GM18907 (cell line): ENCODE data around the gene NCOA3.

Experiments used
- ATAC-seq: cut with Tn5 transposase; IDR thresholded peaks from one replicate; pipeline ENCODE4 v1.9.1; 2021; ENCODE audit warnings: mild to moderate bottlenecking, moderate library complexity; ENCODE audit not compliant: unreplicated experiment

The NCOA3 gene

DNA sequence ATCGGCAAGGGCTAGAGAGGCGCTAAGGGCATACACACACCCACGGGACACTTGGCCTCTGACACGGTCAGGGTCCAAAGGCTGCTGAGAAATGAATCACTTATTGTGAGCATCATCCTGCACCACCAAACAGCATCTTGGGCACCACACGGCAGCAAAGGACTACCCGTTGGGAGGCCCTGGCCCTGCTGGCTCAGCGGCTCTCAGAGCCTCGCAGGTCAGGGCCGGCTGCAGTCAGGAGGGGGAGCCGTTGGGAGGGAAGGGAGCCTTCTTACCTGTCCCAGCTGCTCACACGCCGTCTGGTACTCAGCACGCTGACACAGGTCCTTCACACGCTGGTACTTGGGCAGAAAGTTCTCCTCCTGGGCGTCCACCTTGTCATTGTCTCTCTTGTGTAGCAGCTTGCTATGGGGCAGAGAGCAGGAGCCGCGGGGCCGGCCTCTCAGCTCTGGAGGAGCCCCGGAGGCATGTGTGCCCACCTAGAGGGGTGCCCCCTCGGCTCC, 174.6 kb downstream of the NCOA3 start:
- ATAC-seq: no peak

DNA sequence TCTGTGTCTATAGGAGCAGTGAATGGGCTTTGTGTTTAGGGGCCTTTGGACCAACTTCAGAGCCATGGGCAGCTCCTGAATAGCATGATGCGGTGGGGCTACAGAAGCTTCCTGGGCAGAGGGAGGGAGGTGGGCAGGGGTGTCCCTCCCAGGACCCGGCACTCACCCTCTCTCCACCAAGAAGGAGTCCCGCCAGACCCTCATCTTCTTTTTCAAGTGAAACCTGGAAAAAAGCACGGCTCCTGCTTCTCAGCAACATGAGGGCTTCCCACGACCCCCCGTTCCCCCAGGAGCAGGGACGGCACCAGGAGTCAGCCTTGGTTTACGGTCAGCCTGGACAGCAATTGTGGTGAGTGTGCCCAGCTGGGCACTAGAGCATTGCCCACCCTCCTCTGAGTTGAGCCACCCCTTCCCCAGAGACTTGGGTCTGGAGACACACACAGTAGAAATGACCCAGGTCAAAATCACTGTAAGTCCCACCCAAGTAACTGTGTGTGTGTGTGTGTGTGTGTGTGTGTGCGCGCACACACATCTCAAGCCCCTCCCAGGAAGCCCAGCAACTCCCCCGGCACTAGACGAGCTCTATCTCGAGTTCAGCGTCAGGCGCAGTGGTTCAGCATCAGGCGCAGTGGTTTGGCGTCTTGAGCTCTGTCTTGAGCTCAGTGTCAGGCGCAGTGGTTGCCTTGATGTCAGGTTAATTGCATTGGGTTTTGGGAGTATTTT, 175.4 kb downstream of the NCOA3 start:
- ATAC-seq: no peak

GRCh38 chr20:47677635-47678453, 176.2 kb downstream of the NCOA3 start:
- no peak for ATAC-seq

GRCh38 chr20:47678536-47678935, 176.8 kb downstream of the NCOA3 start:
- no peak for ATAC-seq

GRCh38 chr20:47679462-47679861, 177.8 kb downstream of the NCOA3 start:
- no peak for ATAC-seq

GRCh38 chr20:47680804-47681529, 179.3 kb downstream of the NCOA3 start:
- no peak for ATAC-seq

- no peak for ATAC-seq
Measured at GRCh38 chr20:47682028-47682783, 180.5 kb downstream of the NCOA3 start.

DNA sequence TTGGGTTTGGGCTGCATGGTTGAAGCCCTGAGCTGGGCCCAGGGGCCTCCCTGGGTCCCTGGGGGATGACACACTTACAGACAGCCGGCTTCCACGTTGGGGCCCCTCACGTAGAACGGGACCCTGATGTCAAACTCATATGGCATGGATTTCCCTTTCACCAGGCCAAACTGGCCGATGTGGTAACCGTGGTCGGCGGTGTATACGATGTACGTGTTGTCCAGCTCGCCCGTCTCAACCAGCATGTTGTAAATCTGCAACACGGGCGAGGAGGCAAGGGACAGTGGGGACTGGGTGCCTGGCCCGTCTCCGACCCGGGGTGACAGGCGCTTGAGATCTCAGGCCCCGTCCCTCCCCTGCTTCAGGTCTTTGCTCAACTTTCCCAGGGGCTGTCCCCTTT, 181.2 kb downstream of the NCOA3 start:
- no peak for ATAC-seq

- no peak for ATAC-seq
Measured at GRCh38 chr20:47684306-47685080, 182.8 kb downstream of the NCOA3 start.

DNA sequence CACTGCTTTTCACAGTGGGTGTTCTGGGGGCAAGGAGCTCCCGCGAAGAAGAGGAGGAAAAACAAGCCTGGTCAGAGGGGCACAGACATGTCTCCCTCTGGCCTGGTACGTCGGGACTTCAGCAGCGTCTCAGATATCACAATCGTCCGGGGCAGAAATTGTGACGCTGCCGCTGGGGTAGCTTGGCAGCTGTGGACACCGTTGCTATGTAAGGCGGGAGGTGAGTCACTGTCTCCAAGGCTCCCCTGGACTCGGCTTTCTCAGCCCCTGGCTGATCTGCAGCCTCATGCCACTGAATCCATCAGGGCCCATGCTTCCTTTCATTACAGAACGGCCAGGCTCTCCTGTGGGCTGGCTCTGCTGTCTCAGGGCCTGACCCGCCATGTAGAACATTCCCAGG, 184.9 kb downstream of the NCOA3 start:
- ATAC-seq: no peak

DNA sequence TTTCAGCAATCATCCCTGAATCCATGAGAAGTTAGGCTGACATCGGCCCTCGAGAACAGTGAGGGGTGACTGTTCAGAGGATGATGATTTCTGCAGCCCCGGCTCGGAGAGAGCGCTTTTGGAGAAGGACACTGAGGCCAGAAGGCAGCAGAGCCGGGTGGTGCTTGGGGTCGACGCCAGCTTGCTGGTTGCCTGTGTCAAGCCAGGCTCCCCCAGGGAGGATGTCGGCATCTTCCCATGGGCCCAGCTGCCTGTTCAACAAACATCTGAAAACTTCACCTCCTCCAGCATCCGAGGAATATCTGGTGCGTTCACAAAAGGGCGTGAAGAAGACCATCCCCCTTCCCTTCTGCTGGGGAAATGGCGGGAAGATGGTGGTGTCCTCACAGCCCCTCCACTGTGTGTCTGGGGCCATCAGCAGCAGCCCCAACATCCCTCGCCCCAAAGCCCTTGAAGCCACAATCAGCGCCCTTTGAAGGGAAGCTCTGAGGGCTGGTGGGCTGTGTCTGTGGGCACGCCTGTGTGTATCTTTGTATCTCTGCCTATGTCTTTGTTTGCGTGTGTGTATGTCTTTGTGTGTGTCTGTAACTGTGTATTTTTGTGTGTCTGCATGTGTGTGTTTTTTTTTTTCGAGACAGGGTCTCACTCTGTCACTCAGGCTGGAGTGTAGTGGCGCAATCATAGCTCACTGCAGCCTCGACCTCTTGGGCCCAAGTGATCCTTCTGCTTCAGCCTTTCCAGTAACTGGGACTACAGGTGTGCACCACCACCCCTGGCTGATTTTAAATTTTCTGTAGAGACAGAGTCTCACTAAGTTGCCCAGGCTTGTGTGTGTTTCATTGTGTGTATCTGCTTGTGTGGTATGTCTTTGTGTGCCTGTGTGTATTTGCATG, 185.7 kb downstream of the NCOA3 start:
- ATAC-seq: no peak

- ATAC-seq: no peak
Measured at GRCh38 chr20:47688385-47689381, 187.0 kb downstream of the NCOA3 start.

- ATAC-seq: no peak
Measured at GRCh38 chr20:47689731-47690130, 188.0 kb downstream of the NCOA3 start.

GRCh38 chr20:47691625-47692024, 189.9 kb downstream of the NCOA3 start:
- ATAC-seq: no peak

DNA sequence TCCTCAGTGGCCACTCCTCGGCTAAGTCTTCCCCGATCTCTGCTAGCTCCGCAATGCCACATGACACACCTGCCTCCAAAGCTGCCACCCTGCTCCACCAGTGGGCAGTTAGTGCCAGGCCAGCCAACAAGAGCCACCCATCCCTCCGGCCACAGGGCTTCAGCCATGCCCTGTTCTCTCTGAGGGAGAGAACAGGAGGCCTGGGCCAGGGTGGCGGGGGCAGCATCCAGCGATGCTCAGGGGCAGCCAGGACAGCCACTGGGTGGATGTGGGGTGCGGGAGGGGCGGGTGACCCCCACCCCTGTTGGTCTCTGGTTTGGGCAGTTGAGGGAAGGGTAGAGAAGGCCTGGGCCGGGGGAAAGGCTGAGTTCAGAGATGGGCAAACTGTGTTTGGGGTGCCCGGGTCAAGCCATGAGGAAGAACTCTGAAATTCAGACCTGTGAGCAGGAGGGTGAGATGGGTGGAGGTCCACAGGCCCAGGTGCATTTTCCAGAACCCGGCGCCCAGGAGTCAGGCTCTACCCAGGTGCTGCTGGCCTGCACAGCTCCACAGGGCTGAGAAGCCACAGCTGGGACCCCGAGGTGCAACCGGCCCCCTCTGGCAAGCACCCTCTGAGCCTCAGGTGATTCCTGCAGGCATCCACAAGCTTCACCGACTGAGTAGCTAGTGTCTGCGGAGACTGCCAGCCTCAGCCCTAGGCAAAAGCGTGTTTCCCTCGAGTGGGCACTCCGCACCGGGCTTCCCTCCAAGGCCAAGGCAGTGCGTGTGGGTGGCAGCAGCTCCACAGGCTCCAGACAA, 192.5 kb downstream of the NCOA3 start:
- no peak for ATAC-seq

DNA sequence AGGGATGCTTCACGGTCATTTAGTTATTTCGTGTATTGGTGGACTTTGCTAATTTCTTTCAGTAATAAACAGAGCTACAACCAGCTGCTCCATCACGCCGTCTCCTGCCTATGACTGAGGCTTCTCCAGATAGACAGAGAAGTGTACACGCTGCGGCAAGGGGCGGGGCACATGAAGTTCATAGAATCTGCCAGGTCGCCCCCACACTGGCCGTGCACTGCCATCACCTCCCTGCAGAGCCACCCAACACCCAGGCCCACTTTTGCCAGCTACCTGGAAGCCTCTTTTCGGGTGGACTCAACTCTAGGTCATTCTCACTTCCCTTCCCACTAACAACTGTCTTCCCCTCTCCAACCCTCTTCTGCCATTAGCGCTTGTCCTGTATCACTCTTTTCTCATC, 195.2 kb downstream of the NCOA3 start:
- ATAC-seq: no peak

DNA sequence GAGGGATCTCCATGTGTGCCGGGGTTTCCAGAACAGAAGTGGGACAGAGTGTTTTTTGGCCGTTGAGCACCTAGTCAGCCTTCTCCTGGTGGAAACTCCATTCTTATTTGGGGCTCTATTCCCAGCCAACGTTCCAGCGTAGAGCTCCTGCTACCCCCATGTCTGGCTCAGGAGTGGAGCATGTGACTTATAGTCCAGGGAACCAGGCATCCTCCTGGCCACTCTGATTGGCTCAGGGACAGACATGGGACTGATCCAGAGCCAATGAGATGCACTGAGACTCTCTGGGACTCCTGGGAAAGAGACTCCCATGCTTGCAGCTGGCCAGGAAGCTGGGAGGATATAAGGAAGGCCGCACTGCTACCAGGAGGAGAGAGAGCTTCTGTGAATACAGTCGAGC, 196.5 kb downstream of the NCOA3 start:
- ATAC-seq: no peak
